GM18951 (cell line): ENCODE measurements around the gene FRMD1.

Source experiments
- POLR2A ChIP-seq: IDR thresholded peaks from 4 replicates; pipeline ENCODE4 v1.6.1; 2011; ENCODE audit warnings: mild to moderate bottlenecking; ENCODE audit not compliant: insufficient read length, insufficient read depth; ENCODE audit errors: extremely low read depth
- in situ Hi-C: fragments of 300-500 bp; cut with MboI; formaldehyde crosslinking; loops from one replicate; pipeline ENCODE4 v1.12.0; 2022; ENCODE audit warnings: low sequenced_read_pairs, mixed read lengths, inconsistent platforms; ENCODE audit not compliant: unreplicated experiment

FRMD1 gene

GRCh38 chr6:168054765-168055560 is 24.0 kb downstream of the FRMD1 start:
- in situ Hi-C loops = no loop called here
- no peak for TF ChIP-seq POLR2A

DNA sequence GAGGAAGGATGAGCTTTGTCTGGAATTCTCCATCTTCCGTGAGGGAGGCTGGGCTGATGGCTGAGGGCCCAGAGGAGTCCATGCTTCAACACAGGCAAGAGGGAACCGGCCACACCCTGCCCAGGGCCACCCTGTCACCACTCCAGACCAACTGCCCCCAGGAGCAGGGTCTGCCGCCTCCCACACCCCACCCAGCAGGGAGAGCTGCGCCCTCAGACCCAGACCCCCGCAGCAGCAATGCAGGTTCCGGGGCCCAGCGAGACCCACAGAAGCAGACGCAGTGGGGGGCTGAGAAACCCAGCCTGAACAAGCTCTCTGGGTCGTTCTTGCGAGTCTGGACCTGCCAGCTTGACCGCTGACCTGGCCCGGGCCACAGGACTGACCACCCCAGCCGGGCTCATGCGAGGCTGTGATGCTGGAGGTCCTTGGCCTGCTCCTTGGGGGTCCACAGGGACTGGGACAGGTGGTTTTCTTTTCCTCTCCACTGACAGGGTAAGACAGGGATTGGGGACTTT is 25.0 kb downstream of the FRMD1 start:
- in situ Hi-C loops = no loop called here
- TF ChIP-seq POLR2A = no peak

GRCh38 chr6:168053086-168053956 is 25.7 kb downstream of the FRMD1 start:
- in situ Hi-C loops = no loop called here
- no peak for TF ChIP-seq POLR2A

- TF ChIP-seq POLR2A = no peak
- in situ Hi-C loops = no loop called here
These were observed 26.6 kb downstream of the FRMD1 start for GRCh38 chr6:168052291-168052891.

- TF ChIP-seq POLR2A = no peak
- in situ Hi-C loops = no loop called here
These were observed 27.4 kb downstream of the FRMD1 start for GRCh38 chr6:168051648-168052047.

DNA sequence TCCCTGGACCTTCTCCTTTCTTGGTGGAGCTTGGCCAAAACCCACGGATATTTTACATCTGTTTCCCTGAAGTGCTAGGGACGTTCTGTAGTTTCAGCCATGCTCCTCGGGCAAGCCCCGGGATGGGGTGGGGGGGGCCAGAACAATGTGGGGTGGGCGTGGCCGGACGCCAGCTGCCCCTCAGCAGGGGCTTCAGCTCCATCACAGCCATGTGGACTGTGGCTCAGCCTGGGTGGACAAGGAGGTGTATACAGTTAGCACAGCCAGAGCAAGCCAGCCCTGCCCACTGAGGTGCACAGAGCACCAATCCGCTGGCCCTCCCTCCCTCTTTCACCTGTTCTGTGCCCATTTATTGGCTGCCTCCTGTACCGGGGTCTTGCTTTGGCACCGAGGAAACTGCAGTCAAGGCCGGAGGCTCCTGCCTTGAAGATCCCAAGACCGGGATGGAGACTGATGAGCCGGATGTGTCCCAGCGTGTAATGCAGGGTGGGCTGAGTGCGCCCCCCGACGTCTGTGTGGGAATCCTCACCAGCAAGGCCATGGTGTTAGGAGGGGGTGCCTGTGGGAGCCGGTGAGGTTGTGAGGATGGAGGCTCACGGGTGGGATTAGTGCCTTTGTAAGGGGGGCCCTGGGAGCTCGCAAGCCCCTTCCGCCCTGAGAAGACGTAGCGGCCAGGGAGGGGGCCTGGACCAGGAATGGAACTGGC is 28.0 kb downstream of the FRMD1 start:
- in situ Hi-C loops = no loop called here
- TF ChIP-seq POLR2A = no peak

GRCh38 chr6:168050225-168050880 is 28.7 kb downstream of the FRMD1 start:
- in situ Hi-C loops = no loop called here
- no peak for TF ChIP-seq POLR2A

- in situ Hi-C loops = no loop called here
- no peak for TF ChIP-seq POLR2A
These were observed 29.2 kb downstream of the FRMD1 start for GRCh38 chr6:168049706-168050224.

- no peak for TF ChIP-seq POLR2A
- in situ Hi-C loops = no loop called here
These were observed 29.7 kb downstream of the FRMD1 start for GRCh38 chr6:168049277-168049676.

- TF ChIP-seq POLR2A = no peak
- in situ Hi-C loops = no loop called here
These were observed 30.3 kb downstream of the FRMD1 start for GRCh38 chr6:168048724-168049025.

DNA sequence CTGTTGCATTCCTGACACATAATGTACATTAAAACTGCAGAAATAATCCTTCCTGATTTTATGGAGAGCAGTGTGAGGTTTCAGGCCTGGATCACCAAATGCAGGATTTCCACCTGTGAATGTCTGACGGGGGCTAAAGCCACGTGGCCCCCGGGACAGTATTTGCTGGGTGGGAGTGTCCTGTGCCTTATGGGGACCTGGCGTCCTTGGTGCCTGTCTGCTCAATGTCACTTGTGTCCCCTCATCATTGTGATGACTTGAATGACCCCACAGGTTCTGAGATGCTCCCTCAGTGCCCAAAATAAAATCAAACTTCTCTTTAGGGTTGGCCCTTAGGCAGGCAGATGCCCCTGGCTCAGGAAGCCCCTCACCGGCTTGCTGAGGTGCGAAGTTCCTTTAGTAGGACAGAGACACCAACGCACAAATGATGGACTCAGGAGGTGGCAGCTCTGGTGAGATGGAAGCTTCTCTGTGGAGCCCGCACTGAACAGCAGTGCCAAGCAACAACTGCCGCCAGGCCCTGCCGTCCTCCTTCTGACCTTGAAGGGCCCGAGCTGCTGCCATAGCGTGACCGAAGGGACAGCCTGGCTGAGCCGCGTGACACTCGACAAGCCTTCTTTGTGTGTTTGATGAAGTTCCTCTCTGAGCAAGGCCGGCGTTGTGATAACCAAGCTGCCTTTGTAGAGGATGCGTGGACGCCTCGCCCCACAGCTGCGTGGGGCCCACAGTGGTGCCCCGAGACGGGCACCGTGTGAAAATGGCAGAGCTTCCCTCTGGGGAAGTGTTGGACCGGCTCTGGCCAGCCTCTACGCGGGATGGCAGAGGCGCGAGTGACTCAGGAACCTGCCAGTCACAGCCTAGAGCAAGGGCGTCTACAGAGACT is 30.9 kb downstream of the FRMD1 start:
- TF ChIP-seq POLR2A = no peak

More for the DNA sequence above, 30.9 kb downstream of the FRMD1 start:
- in situ Hi-C loops = no loop called here
